ENCODE measurements around the gene TSPEAR.
A peak's percentile ranks its signal among the peaks of the same experiment; 100 is the strongest.
"Not testable (repeated sequence)": the region's sequence is repeated elsewhere in the genome, so short reads cannot be mapped to it uniquely, and the experiment has no call there.

TSPEAR gene

DNA sequence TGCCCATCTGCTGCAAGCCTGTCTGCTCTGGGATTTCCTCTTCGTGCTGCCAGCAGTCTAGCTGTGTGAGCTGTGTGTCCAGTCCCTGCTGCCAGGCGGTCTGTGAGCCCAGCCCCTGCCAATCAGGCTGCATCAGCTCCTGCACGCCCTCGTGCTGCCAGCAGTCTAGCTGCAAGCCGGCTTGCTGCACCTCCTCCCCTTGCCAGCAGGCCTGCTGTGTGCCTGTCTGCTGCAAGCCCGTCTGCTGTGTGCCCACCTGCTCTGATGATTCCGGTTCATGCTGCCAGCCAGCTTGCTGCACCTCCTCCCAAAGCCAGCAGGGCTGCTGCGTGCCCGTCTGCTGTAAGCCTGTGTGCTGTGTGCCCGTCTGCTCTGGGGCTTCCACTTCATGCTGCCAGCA, 110.3 kb downstream of the TSPEAR start:
- DNase-seq = not testable (repeated sequence)

DNA sequence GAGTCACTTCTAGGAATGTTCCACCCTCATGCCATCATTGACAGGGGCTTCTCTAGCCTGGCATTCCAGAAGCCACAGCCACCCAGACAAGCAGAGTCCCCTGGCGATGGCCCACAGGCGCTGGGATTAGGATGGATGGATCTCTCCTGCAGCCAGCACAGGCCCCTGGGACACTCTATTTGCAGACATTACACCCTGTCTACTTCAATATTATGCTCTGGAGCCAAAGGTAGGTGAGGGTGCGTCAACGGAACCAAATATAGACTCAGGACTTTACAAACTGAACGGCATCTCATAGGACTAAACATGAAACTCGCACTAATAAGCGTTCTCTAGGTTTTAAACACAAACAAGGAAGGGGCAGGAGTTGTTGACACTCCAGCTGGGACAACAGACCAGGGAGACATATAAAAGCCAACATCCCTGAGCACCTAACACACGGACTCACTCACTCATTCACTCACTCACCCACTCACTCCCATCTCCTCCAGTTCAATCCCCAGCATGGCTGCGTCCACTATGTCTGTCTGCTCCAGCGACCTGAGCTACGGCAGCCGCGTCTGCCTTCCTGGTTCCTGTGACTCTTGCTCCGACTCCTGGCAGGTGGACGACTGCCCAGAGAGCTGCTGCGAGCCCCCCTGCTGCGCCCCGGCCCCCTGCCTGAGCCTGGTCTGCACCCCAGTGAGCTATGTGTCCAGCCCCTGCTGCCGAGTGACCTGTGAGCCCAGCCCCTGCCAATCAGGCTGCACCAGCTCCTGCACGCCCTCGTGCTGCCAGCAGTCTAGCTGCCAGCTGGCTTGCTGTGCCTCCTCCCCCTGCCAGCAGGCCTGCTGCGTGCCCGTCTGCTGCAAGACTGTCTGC, 111.0 kb downstream of the TSPEAR start, which contains the start of gene KRTAP10-7:
TSS of gene KRTAP10-7 (plus strand) at position 480 of the 861 bp plus-strand sequence. CDS start at position 505, 25 bp downstream.
- not testable (repeated sequence) for DNase-seq

DNA sequence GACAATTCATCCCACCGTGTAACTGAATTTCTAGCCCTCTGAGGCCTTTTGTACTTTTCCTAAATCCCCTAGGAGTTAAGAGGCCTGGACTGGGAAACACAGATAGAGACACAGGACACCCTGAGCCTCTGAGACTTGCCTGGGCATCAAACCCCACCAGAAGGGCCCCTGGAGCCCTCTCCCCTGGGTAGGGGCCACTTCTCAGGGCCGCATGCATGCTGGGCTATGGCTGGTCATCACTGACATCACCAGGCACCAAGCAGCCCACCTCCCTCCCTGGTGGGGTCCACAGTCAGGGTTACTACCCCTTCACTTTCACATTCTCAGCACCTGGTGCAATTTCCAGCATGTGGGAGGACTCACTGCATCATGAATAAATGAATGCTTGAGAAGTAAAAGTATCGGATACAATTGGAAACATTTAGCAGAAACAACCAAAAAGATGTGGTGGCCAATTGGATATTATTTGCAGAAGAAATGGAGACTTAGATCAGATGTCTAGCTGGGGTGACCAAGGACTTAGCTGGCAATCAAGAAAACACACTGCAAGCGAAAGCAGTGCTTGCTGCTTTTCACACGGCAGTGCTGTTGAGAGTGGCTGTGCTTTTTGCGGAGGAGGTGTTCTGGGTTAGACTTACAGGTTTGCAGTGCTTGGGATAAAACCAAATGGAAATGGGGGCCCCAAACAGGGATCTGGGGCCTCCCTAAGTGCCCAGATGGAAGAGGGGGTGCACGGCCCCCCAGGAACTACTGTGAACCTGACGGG, 111.9 kb downstream of the TSPEAR start:
- DNase-seq = no peak

DNA sequence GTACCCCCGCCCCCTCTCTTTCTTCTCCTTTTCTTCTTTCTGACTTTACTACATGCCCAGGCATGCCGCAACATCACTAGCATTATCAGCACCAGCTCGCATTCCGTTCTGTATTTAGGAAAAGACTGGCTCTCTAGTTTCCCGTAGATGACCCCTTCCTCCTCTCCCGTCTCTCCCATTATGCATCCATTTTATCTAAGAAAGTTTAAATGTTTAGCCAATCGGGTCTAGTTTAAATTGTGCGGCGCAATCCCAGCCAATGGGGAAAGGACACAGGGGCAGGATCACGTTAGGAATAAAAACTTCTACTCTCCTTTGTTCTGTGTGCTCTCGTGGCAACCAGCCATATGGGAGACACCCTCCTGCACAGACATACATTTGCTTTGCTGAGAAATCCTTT, 113.3 kb downstream of the TSPEAR start:
- DNase-seq = no peak

- no peak for DNase-seq
These were observed 115.2 kb downstream of the TSPEAR start for GRCh38 chr21:44596068-44596725.

DNA sequence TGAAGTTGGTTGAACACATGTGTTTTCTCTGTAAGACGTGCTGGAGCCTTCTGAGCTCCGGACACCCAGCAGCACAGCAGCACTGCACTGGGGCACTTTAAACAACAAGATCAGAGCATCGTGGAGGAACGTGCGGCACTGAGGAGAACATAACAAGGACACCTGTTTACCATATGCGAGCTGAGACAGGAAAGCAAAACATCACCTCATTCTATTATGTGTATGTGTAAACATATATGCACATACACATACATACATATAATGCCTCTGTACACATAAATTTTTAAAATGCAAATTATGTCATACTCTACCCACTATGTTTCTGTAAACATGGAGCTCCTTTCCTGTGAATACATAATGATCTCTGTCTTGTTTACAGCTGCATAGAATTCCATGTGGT, 115.8 kb downstream of the TSPEAR start:
- no peak for DNase-seq

GRCh38 chr21:44594406-44594916, 116.9 kb downstream of the TSPEAR start:
- no peak for DNase-seq

DNA sequence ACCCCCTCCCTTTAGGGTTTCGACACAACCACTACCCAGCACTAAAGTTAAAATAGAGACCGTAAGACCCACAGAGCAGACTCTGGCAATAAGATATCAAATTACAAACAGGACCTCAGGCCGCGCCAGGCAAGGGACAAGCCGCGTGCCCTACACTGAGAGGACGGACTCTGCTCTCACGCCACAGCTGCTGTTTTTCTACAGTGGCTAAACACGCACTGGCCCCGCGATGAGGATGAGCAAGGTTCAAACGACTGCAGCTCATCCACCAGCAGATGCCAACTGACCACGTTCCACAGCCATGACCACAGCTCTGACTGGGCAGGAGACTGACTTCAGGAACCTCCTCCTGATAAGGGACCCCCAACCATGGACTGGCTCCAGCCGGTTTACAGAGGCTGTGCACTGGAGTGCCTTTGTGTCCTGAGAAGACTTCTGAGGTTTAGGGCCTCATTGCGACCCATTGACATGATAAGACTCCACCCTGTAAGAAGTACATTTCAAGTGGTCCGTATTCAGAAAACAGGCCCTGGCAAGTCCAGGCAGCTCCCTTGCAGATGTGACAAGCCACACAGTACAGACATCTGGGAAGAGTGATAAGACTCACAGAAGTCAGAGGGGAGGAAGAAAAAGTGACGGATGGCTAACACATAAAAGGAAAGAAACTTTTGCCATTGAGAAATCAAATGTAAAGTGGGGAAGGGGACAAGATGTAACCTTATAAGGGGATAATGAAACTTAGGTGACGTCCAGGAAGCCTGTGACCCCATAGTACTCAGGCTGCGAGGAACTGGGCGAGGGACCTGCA, 117.6 kb downstream of the TSPEAR start:
- no peak for DNase-seq

DNA sequence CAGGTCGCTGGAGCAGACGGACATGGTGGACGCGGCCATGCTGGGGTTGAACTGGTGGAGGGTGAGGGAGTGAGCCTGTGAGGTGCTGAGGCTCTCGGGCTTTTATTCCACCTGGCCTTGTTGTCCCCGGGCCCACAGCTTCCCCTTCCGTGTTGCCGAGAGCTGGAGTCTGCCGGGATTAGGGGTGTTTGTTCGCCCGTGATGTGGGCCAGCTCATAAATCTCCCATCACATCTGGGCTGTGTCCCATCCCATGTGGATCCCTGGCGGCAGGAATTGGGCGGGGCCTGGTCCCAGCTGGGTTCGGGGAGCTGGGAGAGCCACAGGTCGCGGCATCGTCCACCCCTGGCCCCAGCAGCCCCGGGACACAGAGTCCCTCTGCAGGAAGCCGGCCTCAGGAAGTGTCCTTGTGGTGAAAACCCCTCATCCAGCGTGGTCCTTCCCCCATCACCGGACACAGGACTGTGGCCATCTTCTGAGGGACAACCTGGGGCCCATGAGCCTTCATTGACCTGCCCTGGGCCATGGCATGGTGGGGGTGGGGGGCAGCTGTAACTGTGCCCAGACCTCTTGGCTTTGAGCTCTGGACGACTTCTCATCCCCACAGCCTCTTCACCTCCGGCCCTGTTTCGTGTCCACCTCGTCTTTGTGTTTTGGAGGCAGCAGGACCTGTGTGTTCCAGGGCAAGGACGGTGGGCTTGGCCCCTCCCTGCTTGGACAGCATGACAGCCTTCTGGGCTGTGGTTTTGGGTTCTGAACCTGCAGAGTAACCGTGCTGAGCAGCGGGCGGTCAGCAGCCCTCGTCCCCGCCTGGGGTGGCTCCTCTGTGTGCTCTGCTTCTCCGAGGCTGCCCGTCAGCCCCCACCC, 118.7 kb downstream of the TSPEAR start, which contains the start of gene KRTAP10-6:
TSS of gene KRTAP10-6 (minus strand) at position 60 of the 866 bp plus-strand sequence. CDS start at position 39, 21 bp downstream.
- DNase-seq = no peak

DNA sequence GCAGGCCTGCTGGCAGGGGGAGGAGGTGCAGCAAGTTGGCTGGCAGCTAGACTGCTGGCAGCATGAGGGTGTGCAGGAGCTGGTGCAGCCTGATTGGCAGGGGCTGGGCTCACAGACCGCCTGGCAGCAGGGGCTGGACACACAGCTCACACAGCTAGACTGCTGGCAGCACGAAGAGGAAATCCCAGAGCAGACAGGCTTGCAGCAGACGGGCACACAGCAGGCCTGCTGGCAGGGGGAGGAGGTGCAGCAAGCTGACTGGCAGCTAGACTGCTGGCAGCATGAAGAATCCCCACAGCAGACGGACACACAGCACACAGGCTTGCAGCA, 119.6 kb downstream of the TSPEAR start:
- DNase-seq = not testable (repeated sequence)

DNA sequence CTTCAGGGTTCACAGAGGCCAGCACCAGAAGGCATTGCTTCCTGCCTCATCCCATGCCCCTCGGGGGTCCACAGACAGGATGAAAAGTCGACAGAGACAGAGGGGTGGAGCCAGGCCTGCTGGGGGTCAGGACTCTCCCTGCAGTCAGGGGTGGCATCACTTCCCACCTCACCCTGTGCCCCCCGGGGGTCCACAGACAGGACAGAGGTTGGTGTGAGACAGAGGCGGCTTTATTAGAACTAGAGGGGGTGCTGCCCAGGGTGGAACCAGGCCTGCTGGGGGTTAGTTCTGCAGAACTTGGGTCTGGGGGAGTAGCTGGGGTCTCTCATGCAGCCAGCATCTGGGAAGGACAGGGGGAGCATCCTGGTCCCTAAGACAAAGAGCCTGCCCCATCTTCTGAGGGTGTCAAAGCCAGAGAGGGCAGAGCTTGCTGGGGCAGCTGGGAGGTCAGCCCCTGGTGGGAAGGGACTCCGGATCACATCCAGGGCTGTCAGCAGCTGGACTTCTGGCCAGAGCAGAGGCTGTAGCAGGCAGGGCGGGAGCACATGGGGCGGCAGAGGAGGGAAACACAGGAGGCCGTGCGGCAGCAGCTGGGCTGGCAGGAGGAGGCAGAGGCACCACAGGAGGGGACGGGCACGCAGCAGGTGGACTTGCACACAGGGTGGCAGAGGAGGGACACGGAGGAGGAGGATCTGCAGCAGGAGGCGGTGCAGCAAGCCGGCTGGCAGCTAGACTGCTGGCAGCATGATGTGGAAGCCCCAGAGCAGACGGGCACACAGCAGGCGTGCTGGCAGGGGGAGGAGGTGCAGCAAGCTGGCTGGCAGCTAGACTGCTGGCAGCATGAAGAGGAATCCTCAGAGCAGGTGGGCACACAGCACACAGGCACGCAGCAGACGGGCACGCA, 120.2 kb downstream of the TSPEAR start:
- not testable (repeated sequence) for DNase-seq

DNA sequence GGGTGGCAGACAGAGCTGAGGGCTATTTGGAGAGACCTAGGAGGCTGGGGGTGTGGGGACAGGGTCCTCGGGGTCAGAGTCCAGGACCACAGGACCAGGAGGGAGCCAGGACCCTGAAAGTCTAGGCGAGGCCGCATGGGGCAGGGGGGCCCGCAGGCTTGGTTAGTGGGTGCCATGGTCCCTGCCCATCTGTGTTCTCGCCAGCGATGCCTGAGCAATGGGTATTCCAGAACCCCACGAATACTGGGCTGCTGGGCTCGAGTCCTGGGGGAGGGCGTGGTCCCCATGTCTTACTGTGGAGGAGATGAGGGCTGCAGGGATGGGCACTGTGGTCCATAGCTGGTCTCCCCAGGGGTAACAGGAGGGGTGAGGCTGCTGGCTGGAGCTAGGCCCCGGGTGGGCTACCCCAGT, 121.1 kb downstream of the TSPEAR start:
- DNase-seq = no peak

DNA sequence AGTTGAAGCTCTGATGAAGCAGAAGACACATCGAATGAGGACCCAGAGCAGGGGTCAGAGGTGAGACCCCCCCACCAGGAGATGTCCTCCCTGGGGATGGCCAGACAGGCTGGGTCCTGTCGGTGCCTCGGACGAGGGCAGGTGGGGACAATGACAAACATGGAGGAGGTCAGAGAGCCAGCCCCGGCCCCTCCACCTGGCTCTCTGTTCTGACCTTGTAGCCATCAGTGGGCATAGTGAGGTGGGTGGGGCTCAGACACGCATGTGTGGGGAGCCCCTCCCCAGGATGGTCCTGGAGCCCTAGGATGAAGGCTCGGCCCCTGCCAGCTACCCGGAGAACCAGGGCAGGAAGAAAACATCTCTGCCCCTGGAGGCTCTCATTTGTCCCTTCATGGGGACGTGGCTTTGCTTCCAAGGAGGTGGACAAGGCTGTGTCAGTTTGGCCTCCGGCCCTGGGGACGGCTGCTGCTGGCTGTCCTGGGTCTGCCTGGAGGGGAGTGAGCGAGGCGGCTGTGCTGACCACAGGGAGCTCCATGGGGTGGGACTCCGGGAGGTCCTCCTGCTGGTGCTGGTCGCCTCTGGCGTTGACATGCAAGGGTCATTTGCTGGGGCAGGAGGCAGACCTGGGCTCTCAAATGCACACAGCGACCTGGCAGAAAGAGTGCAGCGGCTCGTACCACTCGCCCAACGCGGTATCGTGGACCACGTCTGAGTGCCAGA, 121.6 kb downstream of the TSPEAR start:
- DNase-seq = no peak

DNA sequence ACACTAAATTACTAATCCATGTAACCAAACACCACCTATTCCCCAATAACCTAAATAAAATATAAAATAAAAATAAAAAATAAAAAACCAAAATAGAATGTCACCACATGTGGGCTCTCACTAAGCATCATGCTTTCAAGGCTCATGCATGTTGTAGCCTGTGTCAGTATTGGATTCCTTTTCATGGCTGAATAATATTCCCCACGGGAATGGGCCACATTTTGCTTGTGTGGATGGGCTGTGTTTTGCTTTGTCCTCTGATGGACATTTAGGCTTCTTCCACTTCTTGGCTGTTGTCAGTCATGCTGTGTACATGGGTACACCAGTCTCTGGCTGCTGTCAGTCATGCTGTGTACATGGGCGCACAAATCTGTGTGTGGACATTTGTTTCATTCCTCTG, 122.3 kb downstream of the TSPEAR start:
- DNase-seq = no peak

DNA sequence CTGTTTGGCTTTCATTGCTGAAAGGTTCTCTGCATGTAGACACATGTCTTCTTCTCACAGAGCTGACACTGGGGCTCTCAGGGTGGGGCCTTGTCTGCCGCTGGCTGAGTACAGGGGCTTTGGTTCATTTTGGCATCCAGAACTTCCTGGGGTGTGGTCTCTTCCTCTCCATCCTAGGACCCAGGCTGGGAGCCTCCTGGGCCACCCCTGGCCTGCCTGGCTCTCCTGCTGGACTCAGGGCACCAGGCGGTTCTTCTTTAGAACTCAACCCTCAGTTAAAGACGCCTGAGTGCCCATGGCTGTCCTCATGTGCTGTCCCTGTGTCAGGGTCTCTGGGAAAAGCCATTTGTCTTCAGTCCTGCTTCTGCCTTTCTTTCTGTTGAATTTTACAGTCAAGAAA, 125.5 kb downstream of the TSPEAR start:
- DNase-seq = no peak

DNA sequence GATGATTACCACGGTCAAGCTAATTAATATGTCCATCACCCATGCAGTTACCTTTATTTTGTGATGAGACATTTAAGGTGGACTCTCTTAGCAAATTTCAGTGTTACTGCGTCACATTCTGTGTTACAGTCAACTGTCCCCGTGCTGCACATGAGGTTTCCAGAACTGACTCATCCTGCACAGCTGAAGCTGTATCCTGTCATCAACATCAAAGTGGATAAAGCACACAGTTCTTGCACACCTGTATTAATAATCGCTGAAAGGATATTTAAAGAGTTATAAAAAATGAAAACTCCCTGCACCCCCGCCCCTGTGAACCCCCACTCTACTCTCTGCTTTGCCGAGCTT, 127.6 kb downstream of the TSPEAR start:
- peak; percentile 49 for DNase-seq

DNA sequence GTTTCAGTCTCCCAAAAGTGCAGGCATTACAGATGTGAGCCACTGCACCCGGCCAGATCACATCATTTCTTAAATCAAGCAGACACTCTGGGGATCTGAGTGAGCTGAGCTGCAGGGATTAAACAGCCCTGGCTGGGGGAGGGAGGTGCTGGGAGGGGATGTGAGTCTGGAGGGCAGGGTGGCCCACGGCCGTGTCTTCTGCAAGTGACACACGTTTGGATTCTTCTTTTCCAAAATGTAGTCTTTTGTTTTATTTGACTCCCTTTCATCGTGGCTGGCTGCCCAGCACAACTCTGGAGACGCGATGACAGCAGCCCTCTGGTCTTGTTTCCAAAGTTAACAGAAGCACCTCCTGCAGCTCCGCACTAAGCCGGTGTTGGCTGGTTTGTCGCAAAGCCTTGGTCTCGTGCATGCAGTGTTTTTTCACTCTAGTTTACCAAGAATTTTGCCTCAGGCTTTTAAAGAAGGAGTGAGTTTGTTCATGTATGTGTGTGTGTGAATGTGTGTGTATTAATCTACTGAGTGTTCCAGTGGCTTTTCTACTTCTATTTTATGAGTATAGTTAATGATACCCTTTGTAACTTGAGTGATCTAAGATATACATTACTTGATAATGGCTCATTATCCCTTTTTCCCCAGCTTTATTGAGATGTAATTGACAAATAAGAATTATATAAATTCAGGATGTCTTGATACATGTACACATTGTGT, 128.1 kb downstream of the TSPEAR start:
- no peak for DNase-seq

DNA sequence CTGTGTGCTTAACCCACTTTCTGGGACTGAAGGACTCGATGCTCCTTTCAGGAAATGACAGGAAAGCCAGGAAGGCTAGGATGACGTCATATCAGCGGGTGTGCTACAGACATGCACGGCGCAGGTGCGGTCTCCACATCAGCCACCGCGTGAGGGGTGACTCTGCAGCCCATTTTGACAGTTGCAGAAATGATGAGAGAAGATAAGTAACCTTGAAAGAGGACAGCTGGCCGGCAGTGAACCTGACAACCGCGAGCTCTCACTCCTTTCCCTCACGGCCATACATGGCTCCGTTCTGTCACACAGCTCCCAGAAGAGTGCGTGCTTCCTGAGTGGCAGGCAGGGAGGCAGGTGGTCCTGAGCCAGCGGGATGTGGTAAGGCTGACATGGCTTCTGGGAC, 129.3 kb downstream of the TSPEAR start:
- DNase-seq = no peak

- DNase-seq = no peak
These were observed 130.2 kb downstream of the TSPEAR start for GRCh38 chr21:44581158-44581557.
